GM12892 (cell line): ENCODE results near the gene SLC39A9.

ENCODE experiments used
- POLR2A ChIP-seq: IDR thresholded peaks from 2 replicates; pipeline ENCODE4 v1.6.1; 2011; ENCODE audit warnings: low read depth, low read length, control low read depth
- POLR2AphosphoS5 ChIP-seq: IDR thresholded peaks from 2 replicates; pipeline ENCODE4 v1.6.1; 2011; ENCODE audit warnings: low read depth, low read length, control low read depth
- TAF1 ChIP-seq: IDR thresholded peaks from 2 replicates; pipeline ENCODE4 v1.6.1; 2011; ENCODE audit warnings: low read depth, mild to moderate bottlenecking, control low read depth, low read length, borderline replicate concordance

DNA sequence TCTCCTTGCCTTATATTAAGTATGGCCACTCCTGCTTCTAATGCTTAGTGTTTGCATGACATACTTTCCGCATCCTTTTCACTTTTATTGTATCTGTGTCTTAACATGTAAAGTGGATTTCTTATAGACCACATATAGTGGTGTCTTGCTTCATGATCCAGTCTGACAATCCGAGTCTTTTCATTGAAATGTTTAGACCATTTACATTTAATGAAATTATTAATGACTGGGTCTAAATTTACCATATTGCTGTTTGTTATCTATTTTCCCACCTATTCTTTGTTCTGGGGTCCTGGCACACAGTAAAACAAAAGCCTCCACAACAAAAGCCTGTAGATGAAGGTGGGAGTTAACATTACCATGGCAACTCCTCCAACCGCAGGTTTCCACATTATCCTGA lies 23.3 kb upstream of the SLC39A9 start:
- TF ChIP-seq POLR2A (no peak), TAF1 (no peak), POLR2AphosphoS5 (no peak)
